Endothelial cell of umbilical vein (primary cell): ENCODE data around the gene ERAP2. TPM values are rescaled to one million over a fixed set of nuclear protein-coding genes. Genes with fewer than 3 reads are reported as not detected.

Source experiments
- BruUV-seq: library from RNA; stranded (reverse); fragments of 400-500 nt; replicated peaks from 2 replicates; lab custom pipeline; 2021; lab: Mats Ljungman, UMichigan
- CTCF ChIA-PET: fragments of 300-600, 350-600 bp; sonication (Branson Sonifier 250); formaldehyde crosslinking; loops from one replicate; lab custom pipeline; 2021; ENCODE audit warnings: antibody characterized with exemption, inconsistent platforms; lab: Charles Lee
- POLR2A ChIA-PET: fragments of 300-600, 350-600 bp; sonication (Branson Sonifier 250); formaldehyde crosslinking; loops from one replicate; lab custom pipeline; 2021; ENCODE audit warnings: antibody characterized with exemption, inconsistent platforms; lab: Charles Lee
- DNase-seq: peaks from one replicate; pipeline ENCODE4 v3.0.0-alpha.2; 2011; ENCODE audit warnings: low read depth, low spot score
- FAIRE-seq: peaks from 2 replicates; lab custom pipeline; 2011; peaks lifted over from hg19 to GRCh38; lab: Jason Lieb, UNC
- H2AFZ ChIP-seq: 2 replicates; pipeline ENCODE4 v1.6.0; 2012; ENCODE audit warnings: low read depth, low read length, control low read depth, inconsistent platforms
- H3K27ac ChIP-seq: 2 replicates; pipeline ENCODE4 v1.5.1; 2011; ENCODE audit warnings: low read depth, mild to moderate bottlenecking, control low read depth, low read length, moderate library complexity; ENCODE audit not compliant: insufficient read depth
- H3K27me3 ChIP-seq, 2 experiments: 2 replicates each; pipeline versions ENCODE4 v1.6.0 to v1.6.1; 2011; ENCODE audit warnings: low read length in 2 of 2, mixed read lengths in 1 of 2; ENCODE audit not compliant: control insufficient read depth in 2 of 2, insufficient read depth in 2 of 2
- H3K36me3 ChIP-seq, 2 experiments: 2 replicates in 1 of 2; 3 replicates in 1 of 2; pipeline ENCODE4 v1.5.1; 2011; ENCODE audit warnings: low read length in 2 of 2, mild to moderate bottlenecking in 1 of 2, moderate library complexity in 1 of 2; ENCODE audit not compliant: control insufficient read depth in 2 of 2, insufficient read depth in 2 of 2; ENCODE audit errors: extremely low read depth in 1 of 2
- H3K4me1 ChIP-seq: 3 replicates; pipeline ENCODE4 v1.5.1; 2011; ENCODE audit warnings: mild to moderate bottlenecking, low read length; ENCODE audit not compliant: control insufficient read depth, insufficient read depth; ENCODE audit errors: extremely low read depth
- H3K4me2 ChIP-seq: 2 replicates; pipeline ENCODE4 v1.6.1; 2011; ENCODE audit warnings: low read length, control low read depth, mixed read lengths; ENCODE audit not compliant: insufficient read depth
- H3K4me3 ChIP-seq, 3 experiments: fragments of 200-600 bp in 1 of 3; sonication (generic), shearing (Covaris generic) in 1 of 3; replicated peaks in 1 of 3; 2 replicates each; pipeline ENCODE4 v1.5.1; 2011 to 2016; ENCODE audit warnings: control low read depth in 3 of 3, low read length in 3 of 3, mild to moderate bottlenecking in 2 of 3, inconsistent platforms in 1 of 3, low read depth in 1 of 3, moderate library complexity in 1 of 3; ENCODE audit not compliant: insufficient read depth in 1 of 3
- H3K79me2 ChIP-seq: 2 replicates; pipeline ENCODE4 v1.6.0; 2012; ENCODE audit warnings: low read length, inconsistent platforms; ENCODE audit not compliant: control insufficient read depth, insufficient read depth
- H3K9ac ChIP-seq: replicated peaks from 2 replicates; pipeline ENCODE3; 2011; ENCODE audit warnings: low read length, control low read depth; ENCODE audit not compliant: insufficient read depth; ENCODE audit errors: extremely low read depth
- H3K9me1 ChIP-seq: replicated peaks from 3 replicates; pipeline ENCODE4 v1.6.0; 2011; ENCODE audit warnings: mild to moderate bottlenecking, low read length; ENCODE audit not compliant: control insufficient read depth, insufficient read depth; ENCODE audit errors: extremely low read depth
- H3K9me3 ChIP-seq: replicated peaks from 2 replicates; pipeline ENCODE4 v1.5.1; 2012; ENCODE audit warnings: low read length, inconsistent platforms; ENCODE audit not compliant: control insufficient read depth, insufficient read depth
- H4K20me1 ChIP-seq: replicated peaks from 2 replicates; pipeline ENCODE3; 2011; ENCODE audit warnings: mild to moderate bottlenecking, low read length; ENCODE audit not compliant: control insufficient read depth, insufficient read depth; ENCODE audit errors: extremely low read depth
- CTCF ChIP-seq, 2 donors: IDR thresholded peaks; 1 replicate in 1 of 2; 2 replicates in 1 of 2; pipeline ENCODE4 v1.5.1; 2011; ENCODE audit warnings: low read length in 2 of 2, mild to moderate bottlenecking in 2 of 2, moderate library complexity in 2 of 2, control low read depth in 1 of 2, inconsistent platforms in 1 of 2, low read depth in 1 of 2; ENCODE audit not compliant: insufficient read depth in 1 of 2; ENCODE audit errors: extremely low read depth in 1 of 2
- FOS ChIP-seq: IDR thresholded peaks from 2 replicates; pipeline ENCODE4 v1.6.1; 2011; ENCODE audit warnings: mild to moderate bottlenecking, low read length, moderate library complexity, borderline replicate concordance; ENCODE audit not compliant: insufficient read depth
- JUN ChIP-seq: IDR thresholded peaks from 2 replicates; pipeline ENCODE4 v1.6.1; 2011; ENCODE audit warnings: borderline replicate concordance, low read depth; ENCODE audit not compliant: insufficient read length, insufficient read depth
- MAX ChIP-seq: IDR thresholded peaks from 2 replicates; pipeline ENCODE4 v1.6.1; 2011; ENCODE audit not compliant: insufficient read depth, insufficient read length
- MYC ChIP-seq: IDR thresholded peaks from one replicate; pipeline ENCODE4 v1.6.1; 2011; ENCODE audit warnings: mild to moderate bottlenecking, low read depth, low read length
- POLR2A ChIP-seq: IDR thresholded peaks from 2 replicates; pipeline ENCODE4 v1.6.1; 2012; ENCODE audit warnings: low read depth, mild to moderate bottlenecking, control low read depth, low read length
- POLR2AphosphoS5 ChIP-seq: IDR thresholded peaks from 2 replicates; pipeline ENCODE4 v1.6.1; 2012; ENCODE audit warnings: low read depth, mild to moderate bottlenecking, control low read depth, low read length, moderate library complexity; ENCODE audit not compliant: insufficient read depth
- dilution Hi-C: fragments of 300-500 bp; cut with MboI; formaldehyde crosslinking; loops from one replicate; pipeline ENCODE4 v1.15.0; 2019; ENCODE audit warnings: low sequenced_read_pairs; ENCODE audit not compliant: extremely low pct_ligation_motif_present
- intact Hi-C: fragments of 100-400 bp; cut with micrococcal nuclease; formaldehyde crosslinking; loops from one replicate; pipeline ENCODE4 v1.10.0; 2022
- polyA plus RNA-seq, 4 experiments: library from polyadenylated mRNA; depleted of rRNA in 3 of 4; stranded (reverse) in 3 of 4; unstranded in 1 of 4; fragments of >200 nt; gene quantifications; 2 replicates each; pipeline versions ENCODE4 v1.2.1 to v1.2.3, GENCODE V29; 2011 to 2012; ENCODE audit warnings: missing spikeins in 1 of 4
- total RNA-seq: library from RNA; stranded (reverse); gene quantifications from 2 replicates; pipeline ENCODE4 v1.2.3, GENCODE V29; 2021

The ERAP2 gene
- total and polyA plus RNA-seq, 2 donors (not counting 3 experiments of a cell fraction or from before 2014, with no cell fraction given), result 3.1 to 10.0 TPM

GRCh38 chr5:96935559-96936430, 59.5 kb downstream of the ERAP2 start, which contains the start of gene LNPEP:
LNPEP (plus strand) TSS chr5:96936080; CDS start chr5:96936156, 76 bp downstream.
- dilution Hi-C loops (no loop called here), intact Hi-C loops (loop anchor here (1.0 to 10.0 kb wide), 10 partner anchors 33 to 1839 kb away; partner anchors contain the start of genes ERAP1, ERAP2, LIX1 and RGMB)
- TF ChIP-seq POLR2AphosphoS5 (peak; percentile 81), MAX (no peak), POLR2A (no peak), JUN (no peak), CTCF (IDR thresholded peaks at IDR 0.05; ENCODE audit: extremely low read depth in 1 of 2, insufficient read depth in 1 of 2, low read depth in 1 of 2, low read length in 2 of 2) (peak in 1 of 2 donors; percentile 1), FOS (no peak), MYC (peak; percentile 58)
- DNase-seq, result peak; percentile 99
- ChIA-PET POLR2A (interaction anchor here (0.6 kb wide), 1 partner anchor 140 kb away, joined by 5 read pairs; no protein-coding TSS in a partner anchor), CTCF (interaction anchor here (1.0 to 3.8 kb wide), 10 partner anchors 13 to 207 kb away, joined by 3 to 29 read pairs (median 4); partner anchors contain the start of gene LIX1)
- no peaks in the 10 kb centered on the region for H3K9me1 ChIP-seq
- no peaks in the 10 kb centered on the region for H3K36me3 ChIP-seq
- H3K4me1 ChIP-seq, result peaks cover 21% of the 10 kb centered on the region
- peak within 1 kb of the TSS; percentile 82 for H3K27ac ChIP-seq
- H4K20me1 ChIP-seq, result no peaks in the 10 kb centered on the region
- H3K4me2 ChIP-seq, result peak within 1 kb of the TSS; percentile 89
- BruUV-seq, result TSS peak; percentile 12
- H2AFZ ChIP-seq, result peak within 1 kb of the TSS; percentile 87
- no peaks in the 10 kb centered on the region for H3K27me3 ChIP-seq
- no peaks in the 10 kb centered on the region for H3K9me3 ChIP-seq
- peaks cover 29% of the 10 kb centered on the region for H3K79me2 ChIP-seq
- H3K9ac ChIP-seq, result peak within 1 kb of the TSS; percentile 85
- peak within 1 kb of the TSS; percentile 30 to 97 (median 85) for H3K4me3 ChIP-seq
- peak; percentile 88 for FAIRE-seq
